Activated CD4-positive, alpha-beta T cell treated with anti-CD3 and anti-CD28 coated beads, Interleukin-2, amount 50 U/mL, for 4 hours (primary cell): ENCODE measurements around the gene GLB1L2.
A peak's percentile ranks its signal among the peaks of the same experiment; 100 is the strongest.

Experiments
- DNase-seq, 2 experiments: peaks; one replicate each; pipeline ENCODE4 v3.0.0-alpha.2; 2020

The GLB1L2 gene

GRCh38 chr11:134406264-134407185 lies 74.7 kb downstream of the GLB1L2 start:
- no peak for DNase-seq

- DNase-seq: no peak
Observed at GRCh38 chr11:134407321-134407828, 75.6 kb downstream of the GLB1L2 start.

- no peak for DNase-seq
Observed at GRCh38 chr11:134407923-134408322, 76.1 kb downstream of the GLB1L2 start.

- no peak for DNase-seq
Observed at GRCh38 chr11:134409552-134410429, 78.0 kb downstream of the GLB1L2 start.

GRCh38 chr11:134410766-134411165 lies 79.0 kb downstream of the GLB1L2 start:
- no peak for DNase-seq

- peak in 1 of 2 experiments; percentile 12 for DNase-seq
Observed at GRCh38 chr11:134412203-134413042, 80.6 kb downstream of the GLB1L2 start, which contains the start of gene B3GAT1. TSS of gene B3GAT1 (minus strand) at chr11:134412242. CDS start at chr11:134387659, 24,583 bp downstream.

GRCh38 chr11:134413043-134413825 lies 81.4 kb downstream of the GLB1L2 start:
- no peak for DNase-seq

- no peak for DNase-seq
Observed at GRCh38 chr11:134413826-134414731, 82.3 kb downstream of the GLB1L2 start.

GRCh38 chr11:134414766-134415765 lies 83.3 kb downstream of the GLB1L2 start:
- DNase-seq: no peak

- DNase-seq: no peak
Observed at GRCh38 chr11:134416726-134417125, 84.9 kb downstream of the GLB1L2 start.

- no peak for DNase-seq
Observed at GRCh38 chr11:134417871-134418840, 86.4 kb downstream of the GLB1L2 start.

GRCh38 chr11:134423106-134423505 lies 91.3 kb downstream of the GLB1L2 start:
- no peak for DNase-seq

- DNase-seq: no peak
Observed at GRCh38 chr11:134425413-134425812, 93.6 kb downstream of the GLB1L2 start.
